NCI-H2107 (cell line): ENCODE results near the gene ZSCAN25.
"Not testable (repeated sequence)": the region's sequence is repeated elsewhere in the genome, so short reads cannot be mapped to it uniquely, and the experiment has no call there.

Source experiments
- DNase-seq: peaks from one replicate; lab custom pipeline; 2025; lab: John Stamatoyannopoulos, UW

Gene ZSCAN25

GRCh38 chr7:99616359-99617191 is at the start of gene ZSCAN25:
Gene ZSCAN25, plus strand, starts transcription at chr7:99616946. Its CDS starts 2,661 bp downstream, at chr7:99619607.
- peak; percentile 77 for DNase-seq

- not testable (repeated sequence) for DNase-seq
Observed at GRCh38 chr7:99568770-99569169, 48.0 kb upstream of the ZSCAN25 start.

GRCh38 chr7:99571768-99572167 is 45.0 kb upstream of the ZSCAN25 start:
- no peak for DNase-seq

GRCh38 chr7:99573257-99573656 is 43.5 kb upstream of the ZSCAN25 start:
- DNase-seq = no peak

DNA sequence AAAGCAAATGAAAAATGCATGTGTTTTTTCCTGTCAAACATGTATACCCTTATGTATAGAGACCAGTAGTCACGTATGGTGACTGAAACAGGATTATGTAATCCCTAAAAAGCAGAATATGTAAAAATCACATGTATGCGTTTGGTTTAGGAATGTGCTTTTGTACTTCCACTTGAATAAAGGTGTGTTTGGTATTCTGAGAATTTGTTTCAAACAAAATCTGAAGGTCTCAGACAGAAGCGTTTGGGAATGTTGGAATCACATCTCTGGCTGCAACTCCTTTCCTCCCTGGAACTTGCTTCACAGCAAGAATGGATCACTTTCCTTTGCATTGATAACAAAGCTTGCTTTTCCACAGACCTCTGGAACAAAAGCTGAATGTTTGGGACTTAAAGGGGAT is 40.5 kb upstream of the ZSCAN25 start:
- no peak for DNase-seq

GRCh38 chr7:99579281-99579955 is 37.3 kb upstream of the ZSCAN25 start:
- no peak for DNase-seq

DNA sequence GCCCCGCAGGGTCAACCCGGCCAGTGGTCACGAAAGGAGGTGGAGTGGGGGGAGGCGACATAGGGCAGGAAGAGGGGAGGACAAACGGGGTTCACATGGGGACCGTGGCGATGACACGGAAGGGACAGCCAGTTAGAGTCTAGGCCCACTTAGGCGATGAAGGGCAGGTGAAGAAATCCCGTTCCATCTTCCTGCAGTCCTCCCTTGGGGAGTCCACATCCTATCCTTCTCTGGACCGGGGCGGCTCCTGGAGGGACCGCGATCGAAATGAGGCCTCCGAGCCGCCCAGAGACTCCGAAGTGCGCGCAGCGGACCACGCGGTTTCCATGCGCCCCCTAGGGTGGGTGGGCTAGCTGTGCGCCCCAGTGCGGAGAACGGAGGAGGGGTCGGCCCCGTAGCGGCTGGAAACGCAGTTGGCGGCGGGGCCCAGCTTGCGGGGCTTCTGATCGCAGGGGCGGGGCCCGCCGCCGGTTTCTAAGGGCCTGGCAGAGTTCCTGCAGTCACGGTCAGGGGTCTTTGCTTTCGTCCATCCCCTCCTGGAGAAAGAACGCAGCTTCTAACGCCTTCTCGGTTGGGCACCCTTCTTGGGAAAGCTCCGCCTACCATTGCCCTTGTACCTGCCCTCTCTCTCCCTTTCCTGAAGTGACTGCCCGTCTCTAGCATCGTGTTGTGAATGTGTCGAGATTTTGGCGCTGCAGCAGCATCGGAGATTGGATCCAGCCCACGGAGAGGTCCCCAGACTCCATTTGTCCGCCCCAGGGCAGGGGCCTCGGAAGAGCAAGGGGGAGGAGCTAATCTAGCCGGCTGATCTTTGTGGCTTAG is 36.6 kb upstream of the ZSCAN25 start:
- DNase-seq = no peak

DNA sequence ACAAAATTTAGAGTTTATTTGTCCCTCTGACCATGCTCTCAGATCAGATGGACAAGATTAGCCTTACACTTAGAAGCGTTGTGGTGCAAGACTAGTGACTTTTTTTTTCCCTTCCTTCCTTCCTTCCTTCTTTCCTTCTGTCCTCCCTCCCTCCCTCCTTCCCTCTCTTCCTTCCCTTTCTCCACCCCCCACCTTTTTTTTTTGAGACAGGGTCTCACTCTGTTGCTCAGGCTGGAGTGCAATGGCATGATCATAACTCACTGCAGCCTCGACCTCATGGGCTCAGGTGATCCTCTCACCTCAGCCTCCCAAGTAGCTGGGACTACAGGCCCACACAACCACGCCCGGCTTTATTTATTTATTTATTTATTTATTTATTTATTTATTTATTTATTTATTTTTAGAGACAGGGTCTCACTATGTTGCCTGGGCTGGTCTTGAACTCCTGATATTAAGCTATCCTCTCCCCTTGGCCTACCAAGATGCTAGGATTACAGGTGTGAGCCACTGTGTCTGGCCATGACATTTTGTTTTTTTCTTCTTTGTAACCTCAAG is 35.9 kb upstream of the ZSCAN25 start:
- not testable (repeated sequence) for DNase-seq

DNA sequence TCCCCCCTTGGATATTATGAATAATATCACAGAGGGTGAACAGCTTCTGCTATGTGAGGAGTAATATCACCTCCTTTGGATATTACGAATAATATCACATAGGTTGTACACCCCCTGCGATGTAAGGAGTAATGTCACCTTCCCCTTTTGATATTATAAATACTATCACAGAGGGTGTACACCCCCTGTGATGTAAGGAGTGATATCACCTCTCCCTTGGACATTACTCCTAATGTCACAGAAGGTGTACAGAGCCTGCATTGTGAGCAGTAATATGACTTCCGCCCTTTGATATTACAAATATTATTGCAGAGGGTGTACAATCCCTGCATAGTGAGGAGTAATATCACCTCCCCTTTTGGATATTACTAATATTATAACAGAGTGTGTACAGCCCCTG is 27.9 kb upstream of the ZSCAN25 start:
- no peak for DNase-seq

DNA sequence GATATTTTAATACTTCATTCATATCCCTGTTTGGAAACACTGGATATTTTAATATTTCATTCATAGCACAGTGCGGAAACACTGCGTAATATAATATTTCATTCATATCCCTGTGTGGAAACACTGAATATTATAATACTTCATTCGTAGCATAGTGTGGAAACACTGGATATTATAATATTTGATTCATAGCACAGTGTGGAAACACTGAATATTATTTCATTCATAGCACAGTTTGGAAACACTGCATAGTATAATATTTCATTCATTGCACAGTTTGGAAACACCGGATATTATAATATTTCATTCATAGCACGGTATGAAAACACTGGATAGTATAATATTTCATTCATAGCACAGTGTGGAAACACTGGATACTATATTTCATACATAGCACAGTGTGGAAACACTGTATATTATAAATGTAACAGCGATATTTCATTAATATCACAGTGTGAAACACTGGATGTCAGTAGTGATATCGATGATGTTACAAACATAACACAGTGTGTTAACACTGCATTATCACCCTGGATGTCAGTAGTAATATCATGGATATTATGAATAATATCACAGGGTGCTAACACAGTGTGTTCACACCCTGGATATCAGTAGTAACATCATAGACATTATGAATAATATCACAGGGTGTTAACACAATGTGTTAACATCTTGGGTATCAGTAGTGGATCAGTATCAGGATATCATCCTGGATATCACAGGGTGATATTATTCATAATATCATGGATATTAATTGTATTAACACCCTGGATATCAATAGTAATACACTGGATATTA is 21.6 kb upstream of the ZSCAN25 start:
- no peak for DNase-seq

GRCh38 chr7:99596408-99596955 is 20.3 kb upstream of the ZSCAN25 start:
- DNase-seq = no peak

DNA sequence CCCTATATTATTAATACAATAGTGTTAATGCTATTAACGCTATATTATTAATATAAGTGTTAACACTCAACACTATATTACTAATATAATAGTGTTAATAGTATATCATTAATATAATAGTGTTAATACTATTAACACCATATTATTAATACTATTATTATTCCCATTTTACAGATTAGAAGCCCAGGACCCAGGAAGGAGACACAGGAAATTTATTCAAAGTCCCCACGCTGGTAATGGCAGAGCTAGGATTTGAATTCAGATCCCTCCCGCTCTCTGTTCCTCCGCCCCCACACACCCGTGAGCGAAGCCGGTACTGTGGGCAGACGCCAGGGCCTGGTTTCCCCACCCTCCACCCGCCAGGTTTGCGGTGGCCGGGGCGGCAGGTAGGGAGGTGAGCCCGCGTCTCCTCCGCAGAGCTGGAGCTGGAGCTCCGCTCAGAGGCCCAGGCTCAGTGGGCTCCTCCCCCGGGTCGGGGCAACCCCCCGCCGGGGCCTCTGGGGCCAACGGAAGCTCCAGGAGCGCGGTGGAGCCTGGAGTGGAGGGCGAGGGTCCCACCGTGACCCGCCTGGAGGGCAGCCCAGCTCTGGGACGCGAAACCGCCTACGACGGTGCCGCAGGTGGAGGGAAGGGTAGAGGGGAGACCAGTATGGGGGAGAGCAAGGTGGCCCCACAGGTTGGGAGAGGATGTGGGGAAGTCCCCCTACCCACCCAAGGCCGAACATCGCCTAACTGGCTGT is 18.8 kb upstream of the ZSCAN25 start, which contains the start of gene TMEM225B:
TMEM225B (plus strand) TSS at position 506 of the 740 bp plus-strand sequence. CDS start 6,122 bp downstream, outside the sequence.
- DNase-seq = no peak

DNA sequence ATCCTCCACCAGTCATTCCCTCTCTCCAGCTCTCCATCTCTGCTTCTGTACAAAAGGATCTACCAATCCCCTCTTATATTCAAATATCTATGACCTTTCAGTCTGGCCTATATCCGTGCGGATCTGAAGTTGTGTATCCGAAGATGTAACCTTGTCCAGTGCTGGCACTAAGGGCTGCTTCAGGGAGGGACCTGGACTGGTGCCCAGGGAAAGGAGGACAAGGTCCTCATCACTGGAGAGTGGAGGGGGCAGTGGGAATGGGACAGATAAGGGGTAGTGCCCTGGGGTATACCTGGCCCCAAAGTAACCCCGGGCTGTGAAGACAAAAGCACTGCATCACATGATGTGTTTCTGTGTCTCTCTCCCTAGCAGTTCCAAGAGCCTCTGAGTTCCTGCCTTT is 16.9 kb upstream of the ZSCAN25 start:
- DNase-seq = no peak

GRCh38 chr7:99601656-99602310 is 15.0 kb upstream of the ZSCAN25 start:
- DNase-seq = no peak

GRCh38 chr7:99605527-99605926 is 11.2 kb upstream of the ZSCAN25 start:
- DNase-seq = no peak

DNA sequence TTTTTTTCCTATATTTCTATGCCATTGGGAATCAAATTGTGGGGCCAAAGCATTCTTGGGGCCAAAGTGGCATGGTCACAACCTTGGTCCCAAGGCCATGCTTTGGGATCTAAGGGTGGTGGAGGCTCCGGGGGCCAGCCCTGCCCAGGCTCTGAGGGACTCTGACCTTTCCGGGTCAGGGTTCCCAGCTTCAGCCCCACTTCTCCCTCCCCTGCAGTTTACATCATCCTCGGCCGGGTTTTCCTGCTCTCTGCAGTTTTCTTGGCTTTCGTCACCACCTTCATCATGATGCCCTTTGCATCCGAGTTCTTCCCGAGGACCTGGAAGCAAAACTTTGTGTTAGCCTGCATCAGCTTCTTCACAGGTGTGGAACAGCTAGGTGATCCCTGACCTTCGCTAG is 10.2 kb upstream of the ZSCAN25 start:
- no peak for DNase-seq

- no peak for DNase-seq
Observed at GRCh38 chr7:99607548-99607947, 9.2 kb upstream of the ZSCAN25 start.

DNA sequence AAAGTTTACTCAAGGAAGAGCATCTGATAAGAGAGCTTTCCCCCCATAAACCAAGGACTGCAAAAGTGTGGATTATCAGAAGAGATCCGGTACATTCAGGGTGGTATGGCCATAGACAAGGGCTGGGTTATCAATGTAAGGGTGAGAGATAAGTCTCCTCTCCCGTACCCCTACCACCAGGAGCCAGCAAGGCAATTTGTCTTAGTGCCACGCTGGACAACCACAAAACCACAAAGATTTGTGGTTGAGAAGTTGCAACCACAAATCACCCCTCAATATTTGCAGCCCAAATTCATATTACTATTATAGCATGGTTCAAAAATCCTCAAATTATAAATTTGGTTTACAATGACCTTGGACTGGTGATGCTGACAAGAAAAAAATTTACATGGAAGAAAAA is 2.3 kb upstream of the ZSCAN25 start:
- DNase-seq = no peak

- no peak for DNase-seq
Observed at GRCh38 chr7:99615989-99616358, 772 bp upstream of the ZSCAN25 start.
